MCF 10A (cell line): ENCODE data around the gene CERS6. TPM values are rescaled to one million over a fixed set of nuclear protein-coding genes. Genes with fewer than 3 reads are reported as not detected.

ENCODE experiments used
- BruUV-seq: library from RNA; stranded (reverse); fragments of 400-500 nt; replicated peaks from 2 replicates; lab custom pipeline; 2021; lab: Mats Ljungman, UMichigan
- CTCF ChIA-PET: fragments of 300-600 bp; sonication (Branson Sonifier 250); formaldehyde crosslinking; extraction: SDS; loops from one replicate; lab custom pipeline; 2021; ENCODE audit warnings: antibody characterized with exemption, inconsistent platforms; lab: Yijun Ruan, JAX
- POLR2A ChIA-PET: fragments of 300-600, 350-650 bp; sonication (Branson Sonifier 250); formaldehyde crosslinking; extraction: SDS; loops from one replicate; lab custom pipeline; 2020; ENCODE audit warnings: antibody characterized with exemption, inconsistent platforms; lab: Yijun Ruan, JAX
- DNase-seq: peaks from one replicate; pipeline ENCODE4 v3.0.0-alpha.2; 2018; ENCODE audit not compliant: unreplicated experiment
- H3K27ac Mint-ChIP-seq: one replicate; pipeline ENCODE4 v1.8.0; 2022; ENCODE audit warnings: mild to moderate bottlenecking, low read depth, mixed read lengths; ENCODE audit not compliant: unreplicated experiment
- H3K27me3 Mint-ChIP-seq: one replicate; pipeline ENCODE4 v1.8.0; 2022; ENCODE audit warnings: mixed read lengths; ENCODE audit not compliant: insufficient read depth, unreplicated experiment
- H3K36me3 Mint-ChIP-seq: one replicate; pipeline ENCODE4 v1.8.0; 2022; ENCODE audit warnings: mild to moderate bottlenecking, moderate library complexity, mixed read lengths; ENCODE audit not compliant: insufficient read depth, unreplicated experiment
- H3K4me1 Mint-ChIP-seq: one replicate; pipeline ENCODE4 v1.8.0; 2022; ENCODE audit warnings: mixed read lengths; ENCODE audit not compliant: insufficient read depth, unreplicated experiment
- H3K4me3 Mint-ChIP-seq: one replicate; pipeline ENCODE4 v1.8.0; 2022; ENCODE audit warnings: mild to moderate bottlenecking, moderate library complexity, mixed read lengths; ENCODE audit not compliant: unreplicated experiment
- H3K9me3 Mint-ChIP-seq: one replicate; pipeline ENCODE4 v1.8.0; 2022; ENCODE audit warnings: mixed read lengths; ENCODE audit not compliant: unreplicated experiment
- intact Hi-C: fragments of 100-400 bp; cut with micrococcal nuclease; formaldehyde crosslinking; loops from 2 replicates; pipeline ENCODE4 v1.14.1; 2022
- total RNA-seq: library from RNA; stranded (reverse); gene quantifications from 2 replicates; pipeline ENCODE4 v1.2.3, GENCODE V29; 2022
- TF ChIP-seq, protein P1 (sequence below): fragments of 200-600 bp; IDR thresholded peaks from one replicate; pipeline ENCODE4 v1.8.0; 2022; ENCODE audit warnings: antibody characterized with exemption, mild to moderate bottlenecking; ENCODE audit not compliant: unreplicated experiment

CERS6 gene
- total RNA-seq, 1 experiment from 2014 or later, result 27.4 TPM

DNA sequence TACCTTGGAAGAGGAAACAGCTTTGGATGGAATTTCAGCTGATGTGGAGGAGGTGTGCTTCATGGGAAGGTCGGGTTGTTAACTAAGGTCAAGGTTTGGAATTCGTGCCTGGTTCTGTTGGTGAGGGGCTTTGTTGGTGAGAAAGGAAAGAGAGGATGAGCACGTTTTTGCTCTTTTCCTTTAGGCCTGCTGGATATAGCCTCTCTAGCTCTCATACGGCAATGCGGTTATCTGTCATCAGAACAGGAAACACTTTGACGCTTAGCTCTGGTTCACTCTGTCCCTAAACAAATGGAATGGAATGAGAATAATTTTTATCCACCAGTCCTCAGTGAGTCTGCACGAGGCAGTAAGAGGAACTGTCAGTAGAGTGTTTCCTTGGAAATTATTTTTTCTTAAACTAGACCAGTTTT, 176.6 kb downstream of the CERS6 start:
- H3K36me3 Mint-ChIP-seq, result peaks cover 9% of the 10 kb centered on the region
- H3K27me3 Mint-ChIP-seq, result no peaks in the 10 kb centered on the region
- ChIA-PET CTCF (interaction anchor here (1.1 to 1.2 kb wide), 2 partner anchors 10 to 18 kb away, joined by 3 read pairs; no protein-coding TSS in a partner anchor), POLR2A (interaction anchor here (0.7 to 1.0 kb wide), 2 partner anchors 15 to 40 kb away, joined by 3 read pairs; no protein-coding TSS in a partner anchor)
- no peaks in the 10 kb centered on the region for H3K9me3 Mint-ChIP-seq
- intact Hi-C loops, result no loop called here
- H3K4me3 Mint-ChIP-seq, result no peak overlapping the region
- TF ChIP-seq, protein P1, sequence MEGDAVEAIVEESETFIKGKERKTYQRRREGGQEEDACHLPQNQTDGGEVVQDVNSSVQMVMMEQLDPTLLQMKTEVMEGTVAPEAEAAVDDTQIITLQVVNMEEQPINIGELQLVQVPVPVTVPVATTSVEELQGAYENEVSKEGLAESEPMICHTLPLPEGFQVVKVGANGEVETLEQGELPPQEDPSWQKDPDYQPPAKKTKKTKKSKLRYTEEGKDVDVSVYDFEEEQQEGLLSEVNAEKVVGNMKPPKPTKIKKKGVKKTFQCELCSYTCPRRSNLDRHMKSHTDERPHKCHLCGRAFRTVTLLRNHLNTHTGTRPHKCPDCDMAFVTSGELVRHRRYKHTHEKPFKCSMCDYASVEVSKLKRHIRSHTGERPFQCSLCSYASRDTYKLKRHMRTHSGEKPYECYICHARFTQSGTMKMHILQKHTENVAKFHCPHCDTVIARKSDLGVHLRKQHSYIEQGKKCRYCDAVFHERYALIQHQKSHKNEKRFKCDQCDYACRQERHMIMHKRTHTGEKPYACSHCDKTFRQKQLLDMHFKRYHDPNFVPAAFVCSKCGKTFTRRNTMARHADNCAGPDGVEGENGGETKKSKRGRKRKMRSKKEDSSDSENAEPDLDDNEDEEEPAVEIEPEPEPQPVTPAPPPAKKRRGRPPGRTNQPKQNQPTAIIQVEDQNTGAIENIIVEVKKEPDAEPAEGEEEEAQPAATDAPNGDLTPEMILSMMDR, result no peak
- H3K27ac Mint-ChIP-seq, result no peak overlapping the region
- BruUV-seq, result no TSS peak
- no peak for DNase-seq
- peaks cover 6% of the 10 kb centered on the region for H3K4me1 Mint-ChIP-seq

DNA sequence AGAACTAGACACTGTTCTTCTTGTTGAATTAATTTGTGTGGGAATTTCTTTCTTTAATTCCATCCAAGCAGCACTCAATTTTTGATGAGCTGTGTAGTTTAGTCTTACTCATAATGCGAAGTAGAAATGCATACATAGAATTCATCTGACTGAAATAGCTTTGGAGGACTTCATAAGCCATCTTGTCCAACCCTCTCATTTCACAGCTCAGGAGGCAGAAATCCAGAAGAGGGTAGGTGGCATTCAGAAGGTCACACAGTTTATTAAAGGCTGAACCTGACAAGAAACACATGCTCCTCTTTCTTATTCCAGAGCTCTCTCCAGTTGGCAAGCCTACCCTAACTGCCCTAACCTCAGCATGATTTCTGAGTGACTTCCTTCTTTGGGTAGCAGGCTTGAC, 177.1 kb downstream of the CERS6 start:
- intact Hi-C loops, result no loop called here
- Mint-ChIP-seq H3K4me1 (peaks cover 1% of the 10 kb centered on the region), H3K27me3 (no peaks in the 10 kb centered on the region), H3K36me3 (peaks cover 9% of the 10 kb centered on the region), H3K9me3 (no peaks in the 10 kb centered on the region), H3K4me3 (no peak overlapping the region), H3K27ac (no peak overlapping the region)
- TF ChIP-seq, protein P1, result no peak
- POLR2A ChIA-PET, result interaction anchor here (0.6 to 1.0 kb wide), 3 partner anchors 15 to 250 kb away, joined by 3 read pairs; no protein-coding TSS in a partner anchor
- CTCF ChIA-PET, result interaction anchor here (1.1 to 1.2 kb wide), 2 partner anchors 11 to 19 kb away, joined by 3 read pairs; no protein-coding TSS in a partner anchor
- DNase-seq, result no peak
- no TSS peak for BruUV-seq

DNA sequence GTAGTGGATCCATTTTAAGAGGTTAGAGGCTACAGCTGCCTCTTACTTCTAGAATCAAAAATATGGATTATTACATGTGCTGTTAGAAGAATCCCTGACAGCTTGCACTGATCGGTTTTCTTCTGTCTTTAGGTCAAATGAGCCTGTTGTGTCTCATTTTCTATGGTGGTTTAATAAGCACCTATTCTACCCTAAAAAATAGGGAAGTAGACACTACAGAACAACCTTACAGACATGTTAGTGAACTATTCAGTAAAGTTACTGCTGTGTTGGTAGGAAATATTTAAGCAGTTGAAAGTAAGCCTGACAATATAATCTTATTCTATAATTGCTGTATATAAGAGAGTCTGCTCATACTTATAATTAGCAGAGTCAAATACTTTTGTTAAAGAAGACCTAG, 177.8 kb downstream of the CERS6 start:
- H3K27ac Mint-ChIP-seq, result no peak overlapping the region
- intact Hi-C loops, result no loop called here
- no peaks in the 10 kb centered on the region for H3K27me3 Mint-ChIP-seq
- CTCF ChIA-PET, result no interaction called here
- H3K4me3 Mint-ChIP-seq, result no peak overlapping the region
- POLR2A ChIA-PET, result interaction anchor here (0.6 to 1.0 kb wide), 2 partner anchors 39 to 251 kb away, joined by 3 read pairs; no protein-coding TSS in a partner anchor
- H3K9me3 Mint-ChIP-seq, result no peaks in the 10 kb centered on the region
- no TSS peak for BruUV-seq
- no peak for DNase-seq
- TF ChIP-seq, protein P1, result no peak
- H3K36me3 Mint-ChIP-seq, result peaks cover 9% of the 10 kb centered on the region
- H3K4me1 Mint-ChIP-seq, result no peaks in the 10 kb centered on the region

DNA sequence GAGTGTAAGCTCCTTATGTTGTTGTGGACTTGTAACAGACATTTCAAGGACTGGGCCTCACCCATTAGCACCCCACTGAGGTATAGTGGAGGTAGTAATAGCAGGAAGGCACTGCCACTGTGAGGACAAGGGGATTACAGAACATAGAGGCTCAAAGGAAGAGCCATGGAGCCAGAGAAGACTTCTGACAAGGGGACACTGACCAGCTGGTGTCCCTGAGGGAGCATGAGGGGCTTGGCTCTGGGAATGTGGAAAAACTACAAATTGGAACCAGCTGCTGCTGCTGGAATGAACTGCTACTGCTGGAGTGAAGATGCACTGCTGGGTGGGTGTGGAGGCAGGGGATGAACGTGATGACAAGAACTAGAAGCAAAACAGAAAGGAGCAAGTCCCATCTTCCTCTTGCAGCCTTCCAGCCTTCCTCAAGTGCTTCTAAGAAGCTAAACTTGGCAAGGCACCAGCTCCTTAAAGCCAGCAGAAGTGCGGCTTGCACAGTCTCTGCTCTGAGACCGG, 179.0 kb downstream of the CERS6 start:
- Mint-ChIP-seq H3K9me3 (no peaks in the 10 kb centered on the region), H3K4me3 (no peak overlapping the region), H3K36me3 (peaks cover 9% of the 10 kb centered on the region), H3K27me3 (no peaks in the 10 kb centered on the region), H3K4me1 (peaks cover 6% of the 10 kb centered on the region), H3K27ac (no peak overlapping the region)
- no TSS peak for BruUV-seq
- DNase-seq, result no peak
- ChIA-PET CTCF (interaction anchor here (1.0 kb wide), 1 partner anchor 283 kb away, joined by 3 read pairs; no protein-coding TSS in a partner anchor), POLR2A (interaction anchor here (0.6 to 0.7 kb wide), 3 partner anchors 25 to 567 kb away, joined by 3 to 4 read pairs (median 3); no protein-coding TSS in a partner anchor)
- intact Hi-C loops, result no loop called here
- TF ChIP-seq, protein P1, result no peak
